ENCODE data around the gene PDE7B. TPM values are rescaled to one million over a fixed set of nuclear protein-coding genes. Genes with fewer than 3 reads are reported as not detected.
A peak's percentile ranks its signal among the peaks of the same experiment; 100 is the strongest.

The PDE7B gene
- 1.7 and 3.9 TPM in 2 replicates for total RNA-seq

DNA sequence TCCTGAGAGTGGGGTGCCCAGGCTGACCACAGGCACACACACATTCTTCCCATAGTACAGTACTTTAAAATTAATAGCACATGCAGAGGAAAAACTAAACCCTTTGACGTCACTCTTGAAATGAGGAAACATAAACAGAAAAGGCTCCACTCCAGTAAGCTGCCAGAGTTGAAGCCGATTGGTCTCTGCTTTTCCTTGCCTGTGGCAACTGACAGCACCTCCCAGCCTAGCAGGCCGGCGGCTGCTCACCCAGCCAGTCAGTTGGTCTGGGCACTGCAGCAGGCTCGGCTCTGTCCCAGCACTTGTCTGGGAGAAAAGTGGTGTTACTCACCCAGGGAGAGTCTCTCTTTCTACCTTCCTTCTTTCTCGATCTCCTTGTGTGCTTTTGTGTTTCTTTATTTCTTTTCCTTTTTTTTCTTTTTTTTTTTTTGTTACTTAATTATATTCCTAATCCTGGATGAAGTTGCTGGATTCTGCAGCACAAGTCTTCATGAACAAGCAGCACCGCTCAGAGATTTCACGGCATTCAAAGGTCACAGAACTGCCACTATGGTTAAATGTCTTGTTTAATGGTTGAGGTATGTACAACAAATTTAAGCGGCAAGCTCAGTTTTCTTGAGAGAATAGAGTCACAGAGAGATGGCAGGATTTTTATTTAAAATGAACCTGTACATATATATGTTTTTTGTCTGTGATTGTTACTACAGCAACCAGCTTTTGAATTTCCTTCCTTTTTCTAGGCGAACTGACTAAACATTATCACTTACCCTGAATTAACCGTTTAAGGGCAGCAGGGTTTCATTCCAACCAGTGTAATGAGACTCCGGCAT lies at the start of gene PDE7B:
PDE7B (plus strand) TSS at position 260 of the 830 bp plus-strand sequence.
- TF ChIP-seq, protein P1, sequence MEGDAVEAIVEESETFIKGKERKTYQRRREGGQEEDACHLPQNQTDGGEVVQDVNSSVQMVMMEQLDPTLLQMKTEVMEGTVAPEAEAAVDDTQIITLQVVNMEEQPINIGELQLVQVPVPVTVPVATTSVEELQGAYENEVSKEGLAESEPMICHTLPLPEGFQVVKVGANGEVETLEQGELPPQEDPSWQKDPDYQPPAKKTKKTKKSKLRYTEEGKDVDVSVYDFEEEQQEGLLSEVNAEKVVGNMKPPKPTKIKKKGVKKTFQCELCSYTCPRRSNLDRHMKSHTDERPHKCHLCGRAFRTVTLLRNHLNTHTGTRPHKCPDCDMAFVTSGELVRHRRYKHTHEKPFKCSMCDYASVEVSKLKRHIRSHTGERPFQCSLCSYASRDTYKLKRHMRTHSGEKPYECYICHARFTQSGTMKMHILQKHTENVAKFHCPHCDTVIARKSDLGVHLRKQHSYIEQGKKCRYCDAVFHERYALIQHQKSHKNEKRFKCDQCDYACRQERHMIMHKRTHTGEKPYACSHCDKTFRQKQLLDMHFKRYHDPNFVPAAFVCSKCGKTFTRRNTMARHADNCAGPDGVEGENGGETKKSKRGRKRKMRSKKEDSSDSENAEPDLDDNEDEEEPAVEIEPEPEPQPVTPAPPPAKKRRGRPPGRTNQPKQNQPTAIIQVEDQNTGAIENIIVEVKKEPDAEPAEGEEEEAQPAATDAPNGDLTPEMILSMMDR (IDR thresholded peaks at IDR 0.05; ENCODE audit: insufficient read depth, low read depth, low read length), result no peak

DNA sequence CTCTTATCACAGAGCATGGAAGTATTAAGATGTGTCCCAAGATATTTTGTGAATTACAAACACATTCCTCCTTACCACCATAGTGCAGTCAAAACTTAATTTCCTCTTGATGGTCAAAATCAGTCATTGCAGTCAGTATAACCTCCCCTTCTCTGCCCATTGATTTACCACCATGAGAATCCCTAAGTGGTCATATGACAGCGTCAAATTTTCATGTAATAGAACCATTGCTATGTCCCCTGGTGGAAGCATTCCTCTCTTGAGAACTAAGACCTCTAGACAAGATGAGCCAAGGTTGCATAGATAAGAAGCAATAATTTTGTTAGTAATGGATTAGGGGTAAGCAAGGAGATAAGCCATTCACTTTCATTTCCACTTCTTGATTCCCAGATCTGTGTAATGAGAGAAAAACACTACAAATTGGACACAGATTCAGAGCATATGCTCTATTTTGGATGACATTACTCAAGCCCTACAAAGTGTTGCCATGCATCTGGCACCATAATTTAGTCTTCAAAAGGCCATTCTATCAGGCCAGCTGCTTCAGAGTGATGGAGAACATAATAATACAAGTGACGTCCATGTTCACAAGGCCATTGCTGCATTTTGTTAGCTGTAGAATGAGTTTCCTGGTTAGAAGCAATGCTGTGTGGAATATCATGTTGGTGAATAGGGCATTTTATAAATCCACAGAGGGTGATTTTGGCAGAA lies 49.6 kb upstream of the PDE7B start:
- H3K4me3 ChIP-seq (ENCODE audit: low read depth, low read length), result no peak overlapping the region
- TF ChIP-seq, protein P1 (IDR thresholded peaks at IDR 0.05; ENCODE audit: insufficient read depth, low read depth, low read length), result no peak
- no peak for DNase-seq (ENCODE audit: low read depth)

More for the DNA sequence above, at the start of gene PDE7B:
- H3K4me3 ChIP-seq (ENCODE audit: low read depth, low read length), result peak within 1 kb of the TSS; percentile 58
- DNase-seq (ENCODE audit: low read depth), result peak; percentile 99

DNA sequence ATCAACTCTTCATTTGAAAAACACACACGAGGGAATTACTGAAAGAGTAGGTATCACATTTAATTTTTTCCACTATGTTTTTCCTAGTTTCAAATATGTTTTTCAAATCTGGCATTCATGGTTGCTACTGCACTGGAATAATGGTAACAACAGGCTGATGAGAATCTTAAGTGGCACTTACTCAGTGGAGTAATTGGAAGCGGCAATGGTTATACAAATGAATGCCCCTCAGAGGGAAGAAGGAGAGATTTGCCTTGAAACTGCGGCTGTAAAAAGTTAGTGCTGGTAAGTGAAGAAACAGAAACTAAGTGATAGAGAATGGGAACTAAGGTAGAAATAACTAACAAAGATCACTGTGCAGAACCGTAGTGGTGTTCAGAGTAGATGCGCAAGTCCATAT lies 41.0 kb upstream of the PDE7B start:
- no peak for DNase-seq (ENCODE audit: low read depth)
- TF ChIP-seq, protein P1 (IDR thresholded peaks at IDR 0.05; ENCODE audit: insufficient read depth, low read depth, low read length), result no peak
- no peak overlapping the region for H3K4me3 ChIP-seq (ENCODE audit: low read depth, low read length)

DNA sequence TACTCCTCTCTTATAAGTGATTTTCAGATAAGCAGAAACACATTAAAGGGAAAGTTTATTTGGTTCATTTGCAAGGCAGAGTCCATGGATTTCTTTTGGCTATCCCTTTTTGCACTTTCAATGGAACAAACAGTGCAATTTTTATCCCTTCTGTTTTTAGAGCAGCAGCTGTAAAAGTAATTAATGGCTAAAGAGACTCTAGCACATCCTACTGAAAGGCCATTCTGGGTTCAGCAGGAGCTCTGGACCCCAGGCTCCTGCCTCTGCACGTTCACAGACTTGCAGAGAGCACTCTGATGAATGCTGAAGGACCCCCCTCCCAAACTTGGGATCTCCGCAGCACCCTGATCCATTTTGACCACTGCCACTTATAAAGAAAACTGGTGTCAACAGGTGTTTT lies 40.3 kb upstream of the PDE7B start:
- no peak overlapping the region for H3K4me3 ChIP-seq (ENCODE audit: low read depth, low read length)
- no peak for DNase-seq (ENCODE audit: low read depth)
- TF ChIP-seq, protein P1 (IDR thresholded peaks at IDR 0.05; ENCODE audit: insufficient read depth, low read depth, low read length), result no peak

DNA sequence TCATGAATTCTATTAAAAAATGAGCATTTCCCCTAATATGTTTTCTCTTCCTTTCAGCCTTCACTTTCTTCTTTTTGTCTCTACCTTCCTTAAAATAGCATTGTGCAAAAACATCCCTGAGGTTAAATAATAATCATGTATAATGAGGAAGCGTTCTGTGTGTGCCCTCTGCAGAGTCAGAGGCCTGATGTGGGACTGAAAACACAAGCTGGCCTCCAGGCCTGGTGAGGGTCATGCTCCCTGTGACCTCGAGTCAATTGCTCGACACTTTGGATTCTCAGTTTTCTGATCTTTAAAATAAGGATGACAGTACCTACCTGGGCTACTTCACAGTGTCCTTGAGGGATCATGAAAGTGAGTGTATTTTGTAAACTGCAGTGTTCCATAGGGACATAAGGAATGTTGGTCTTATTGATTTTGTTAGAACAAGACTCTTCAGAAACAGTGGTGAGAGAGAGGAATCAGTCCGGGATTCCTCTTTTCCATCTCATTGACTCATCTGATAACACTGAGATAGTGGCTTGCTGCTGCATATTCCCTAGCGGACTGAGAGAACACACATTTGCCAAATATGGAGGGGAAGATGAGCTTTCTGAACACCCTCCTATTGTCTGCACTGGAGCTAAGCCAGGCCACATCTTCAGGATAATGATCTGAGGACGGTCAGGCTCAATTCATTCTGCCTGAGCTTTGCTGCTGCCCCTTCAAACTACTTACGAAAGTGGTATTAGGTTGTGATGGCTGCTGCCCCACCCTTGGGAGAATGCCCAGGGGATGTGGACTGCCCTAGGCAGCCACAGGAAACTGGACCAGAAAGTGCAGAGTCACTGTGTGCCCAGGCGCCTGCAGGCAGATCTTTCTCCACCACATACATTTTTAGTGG lies 39.6 kb upstream of the PDE7B start:
- TF ChIP-seq, protein P1 (IDR thresholded peaks at IDR 0.05; ENCODE audit: insufficient read depth, low read depth, low read length), result no peak
- no peak overlapping the region for H3K4me3 ChIP-seq (ENCODE audit: low read depth, low read length)
- peak; percentile 81 for DNase-seq (ENCODE audit: low read depth)

DNA sequence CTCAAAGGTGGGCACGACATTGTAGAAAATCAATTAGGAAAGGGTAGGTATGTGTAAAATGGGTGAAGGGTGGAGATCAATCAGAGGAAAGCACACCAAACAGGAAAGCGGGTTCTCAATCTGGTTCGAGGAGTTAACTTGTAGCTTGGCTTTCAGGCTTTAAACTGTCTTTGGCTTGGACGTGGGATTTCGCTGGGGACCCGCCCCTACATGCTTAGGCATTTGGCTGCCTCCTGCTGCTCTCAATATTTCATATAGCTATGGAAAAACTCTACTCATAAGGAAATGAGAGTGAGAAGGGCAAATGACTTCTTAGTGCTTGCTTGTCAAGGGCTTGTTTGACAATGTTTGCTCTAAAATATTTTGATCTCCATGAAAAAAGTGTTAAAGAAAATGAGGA lies 38.1 kb upstream of the PDE7B start:
- DNase-seq (ENCODE audit: low read depth), result no peak
- no peak overlapping the region for H3K4me3 ChIP-seq (ENCODE audit: low read depth, low read length)
- TF ChIP-seq, protein P1 (IDR thresholded peaks at IDR 0.05; ENCODE audit: insufficient read depth, low read depth, low read length), result no peak

All from fibroblast of villous mesenchyme (primary cell).